GM12865 (cell line): Measurements from ENCODE around the gene ADGRD2.

Experiments used
- DNase-seq: peaks from one replicate; pipeline ENCODE4 v3.0.0; 2010; ENCODE audit warnings: low read depth
- H3K4me3 ChIP-seq: 2 replicates; pipeline ENCODE4 v1.5.1; 2011; ENCODE audit warnings: mild to moderate bottlenecking, low read depth, low read length, control low read depth
- TF ChIP-seq, protein P1 (sequence below): IDR thresholded peaks from 2 replicates; pipeline ENCODE4 v1.5.1; 2011; ENCODE audit warnings: low read length, control low read depth, low read depth, inconsistent platforms; ENCODE audit not compliant: insufficient read depth; ENCODE audit errors: missing control alignments

ADGRD2 gene

DNA sequence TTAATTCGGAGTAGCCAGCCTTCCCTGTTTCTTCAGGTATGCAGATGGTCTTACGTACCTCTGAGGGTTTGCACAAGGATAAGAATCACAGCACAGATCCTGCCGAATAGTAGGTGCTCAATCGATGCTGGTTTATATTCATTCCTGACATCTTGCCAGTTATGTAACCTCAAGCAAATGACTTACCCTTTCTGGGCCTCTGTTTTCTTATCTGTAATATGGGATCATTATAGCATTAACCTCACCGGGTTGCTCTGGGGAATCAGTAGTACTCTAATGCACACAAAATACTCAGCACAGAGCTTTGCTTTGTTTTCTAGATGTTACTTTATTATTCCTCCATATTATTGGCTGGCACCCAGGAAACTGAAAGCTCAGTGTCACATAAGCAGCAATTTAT lies 64.6 kb downstream of the ADGRD2 start:
- no peak overlapping the region for H3K4me3 ChIP-seq
- TF ChIP-seq, protein P1, sequence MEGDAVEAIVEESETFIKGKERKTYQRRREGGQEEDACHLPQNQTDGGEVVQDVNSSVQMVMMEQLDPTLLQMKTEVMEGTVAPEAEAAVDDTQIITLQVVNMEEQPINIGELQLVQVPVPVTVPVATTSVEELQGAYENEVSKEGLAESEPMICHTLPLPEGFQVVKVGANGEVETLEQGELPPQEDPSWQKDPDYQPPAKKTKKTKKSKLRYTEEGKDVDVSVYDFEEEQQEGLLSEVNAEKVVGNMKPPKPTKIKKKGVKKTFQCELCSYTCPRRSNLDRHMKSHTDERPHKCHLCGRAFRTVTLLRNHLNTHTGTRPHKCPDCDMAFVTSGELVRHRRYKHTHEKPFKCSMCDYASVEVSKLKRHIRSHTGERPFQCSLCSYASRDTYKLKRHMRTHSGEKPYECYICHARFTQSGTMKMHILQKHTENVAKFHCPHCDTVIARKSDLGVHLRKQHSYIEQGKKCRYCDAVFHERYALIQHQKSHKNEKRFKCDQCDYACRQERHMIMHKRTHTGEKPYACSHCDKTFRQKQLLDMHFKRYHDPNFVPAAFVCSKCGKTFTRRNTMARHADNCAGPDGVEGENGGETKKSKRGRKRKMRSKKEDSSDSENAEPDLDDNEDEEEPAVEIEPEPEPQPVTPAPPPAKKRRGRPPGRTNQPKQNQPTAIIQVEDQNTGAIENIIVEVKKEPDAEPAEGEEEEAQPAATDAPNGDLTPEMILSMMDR = no peak
- no peak for DNase-seq

DNA sequence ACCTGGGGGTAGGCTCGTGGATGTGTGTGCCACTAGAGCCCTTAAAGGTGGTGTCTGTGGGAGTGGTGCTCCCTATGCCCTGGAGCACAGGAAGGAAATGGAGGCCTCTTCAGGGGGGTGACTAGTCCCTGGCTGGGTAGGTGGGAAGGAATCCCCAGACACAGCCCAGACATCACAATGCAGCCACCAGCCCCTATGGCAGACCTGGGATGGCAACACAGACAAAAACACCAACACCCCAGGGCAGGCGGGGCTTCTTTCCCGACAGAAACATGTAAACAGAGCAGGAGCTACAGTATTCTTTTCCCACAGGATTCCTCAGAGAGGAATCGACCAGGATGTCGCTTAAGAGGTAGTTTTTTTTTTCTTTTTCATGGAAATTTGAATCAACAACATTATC lies 67.3 kb downstream of the ADGRD2 start:
- H3K4me3 ChIP-seq = no peak overlapping the region
- TF ChIP-seq, protein P1 = no peak
- DNase-seq = no peak

DNA sequence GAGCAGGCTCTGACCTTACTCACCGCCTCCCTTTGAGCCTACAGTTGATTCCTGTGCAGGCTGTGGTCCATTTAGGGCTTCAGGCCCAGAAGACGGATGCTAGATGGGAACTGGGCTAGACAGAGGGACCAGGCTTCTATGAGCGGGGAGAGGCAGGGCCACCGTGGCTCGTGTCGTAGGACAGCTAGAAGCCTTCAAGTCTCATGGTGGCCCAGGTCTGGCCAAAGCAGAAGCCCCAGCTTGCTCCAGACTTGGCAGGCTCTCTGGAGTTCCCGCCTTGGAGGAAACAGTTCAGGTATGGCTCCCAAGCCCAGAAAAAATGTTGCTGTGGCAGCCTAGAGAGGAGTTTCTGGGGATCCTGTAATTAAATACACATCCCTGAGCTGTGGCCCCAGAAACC lies 67.9 kb downstream of the ADGRD2 start:
- TF ChIP-seq, protein P1 = no peak
- no peak for DNase-seq
- H3K4me3 ChIP-seq = no peak overlapping the region

DNA sequence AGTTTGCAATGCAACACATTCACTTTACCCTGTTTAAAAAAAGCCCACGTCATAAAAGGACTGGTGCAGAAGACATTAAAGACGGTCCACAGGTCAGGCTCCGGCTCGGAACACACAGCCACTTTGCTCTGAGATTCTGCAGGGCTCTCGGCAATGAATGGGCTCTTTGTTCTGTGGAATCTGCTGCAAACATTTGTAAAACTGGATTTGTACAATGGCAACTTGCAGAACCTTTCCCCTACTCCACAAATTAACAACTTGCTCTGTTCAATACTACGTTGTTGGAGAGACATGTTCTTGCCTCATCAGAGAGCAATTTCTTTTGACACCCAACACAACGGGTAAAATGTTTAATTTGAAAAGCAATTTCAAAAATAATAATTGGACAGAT lies 70.0 kb downstream of the ADGRD2 start:
- DNase-seq = no peak
- TF ChIP-seq, protein P1 = no peak
- H3K4me3 ChIP-seq = no peak overlapping the region

DNA sequence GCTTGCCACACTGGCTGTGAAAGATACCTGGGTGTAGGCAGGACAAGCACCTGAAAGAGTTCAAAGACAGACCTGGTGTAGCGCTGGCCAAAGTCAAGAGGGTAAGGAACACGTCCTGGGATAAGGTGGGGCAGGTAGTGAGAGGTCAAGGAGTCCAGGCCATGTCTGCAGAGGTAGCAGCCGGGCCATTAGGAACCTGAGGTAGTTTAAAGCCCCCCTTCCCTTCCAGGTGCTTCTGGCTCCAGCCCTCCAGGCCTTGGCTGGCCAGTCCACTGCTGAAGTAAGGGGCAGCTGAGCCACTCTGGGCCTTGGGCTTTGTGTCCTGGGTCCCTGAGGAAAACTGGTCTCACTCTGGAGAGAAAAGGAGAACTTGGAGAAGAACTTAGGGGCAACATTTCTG lies 70.9 kb downstream of the ADGRD2 start:
- no peak for DNase-seq
- H3K4me3 ChIP-seq = no peak overlapping the region
- TF ChIP-seq, protein P1 = no peak

DNA sequence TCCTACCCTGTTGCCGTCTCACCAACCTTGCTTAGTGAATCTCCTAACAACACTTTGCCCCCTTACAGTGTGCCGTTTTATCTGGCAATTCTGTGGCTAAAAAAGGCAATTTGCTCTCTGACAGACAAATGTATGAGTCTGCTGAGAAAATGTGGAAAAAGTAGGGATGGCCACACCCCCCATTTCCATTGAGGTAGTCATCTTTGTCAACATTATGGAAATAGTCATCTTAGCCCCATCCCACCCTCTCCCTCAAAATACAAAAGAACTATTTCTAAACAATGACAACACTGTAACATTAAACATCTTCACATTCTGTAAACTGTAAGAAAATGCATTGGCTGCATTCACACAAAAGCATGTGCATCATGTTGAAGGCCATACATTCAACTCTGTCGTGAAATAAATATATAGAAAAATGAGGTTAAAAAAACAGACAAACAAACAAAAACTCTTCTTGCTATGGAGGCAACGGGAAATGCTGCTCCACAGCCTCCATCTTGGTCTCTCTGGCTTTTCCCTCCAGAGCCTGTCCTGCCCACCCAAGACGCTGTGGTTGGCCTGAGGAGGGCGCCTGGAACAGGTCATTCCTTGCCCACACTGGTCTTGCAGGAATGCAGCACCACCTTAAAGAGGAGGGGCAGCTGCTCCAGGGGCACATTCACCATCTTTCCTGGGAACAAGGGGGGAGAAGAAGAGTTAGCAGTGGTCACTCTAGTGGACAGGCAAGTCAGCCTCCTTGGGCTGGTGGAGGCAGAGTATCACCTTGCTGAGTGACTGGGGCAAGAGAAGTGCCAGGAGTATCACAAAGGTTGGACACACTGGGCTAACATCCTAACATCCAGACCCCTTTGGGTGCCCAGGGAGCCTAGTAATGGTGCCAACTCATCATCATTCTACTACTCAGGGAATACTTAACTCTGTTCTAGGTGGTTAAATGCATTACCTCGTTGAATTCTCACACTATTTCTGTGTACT lies 72.2 kb downstream of the ADGRD2 start:
- TF ChIP-seq, protein P1 = no peak
- no peak overlapping the region for H3K4me3 ChIP-seq
- DNase-seq = no peak
